K562 (cell line): ENCODE data around the gene ASXL2. TPM values are rescaled to one million over a fixed set of nuclear protein-coding genes. Genes with fewer than 3 reads are reported as not detected.
A peak's percentile ranks its signal among the peaks of the same experiment; 100 is the strongest.

Source experiments
- CSDE1 ChIP-seq, 2 experiments: fragments of 450-650 bp; IDR thresholded peaks; 2 replicates each; pipeline ENCODE4 v1.6.1; 2016; ENCODE audit warnings: mild to moderate bottlenecking in 1 of 2
- DPF2 ChIP-seq: fragments of 450-650 bp; IDR thresholded peaks from 2 replicates; pipeline ENCODE4 v1.6.1; 2016
- HIVEP1 ChIP-seq: fragments of 250-450 bp; sonication (Bioruptor Pico); IDR thresholded peaks from 2 replicates; pipeline ENCODE4 v1.4.0; 2020; ENCODE audit warnings: mild to moderate bottlenecking
- ILK ChIP-seq: fragments of 450-650 bp; IDR thresholded peaks from 2 replicates; pipeline ENCODE4 v1.6.1; 2016; ENCODE audit warnings: missing genetic modification characterization, low read depth, mild to moderate bottlenecking, missing compliant biosample characterization, moderate library complexity, borderline replicate concordance
- JUND ChIP-seq, 2 experiments: IDR thresholded peaks; 2 replicates in 1 of 2; 3 replicates in 1 of 2; pipeline ENCODE4 v1.6.1; 2011; ENCODE audit warnings: borderline replicate concordance in 2 of 2, low read depth in 2 of 2, low read length in 2 of 2, improper control_type of control experiment in 1 of 2, missing biosample characterization in 1 of 2, missing genetic modification characterization in 1 of 2, missing genetic modification reagents in 1 of 2
- KLF10 ChIP-seq: fragments of 250-450 bp; sonication (Bioruptor Pico); IDR thresholded peaks from 2 replicates; pipeline ENCODE4 v1.6.1; 2021; ENCODE audit warnings: matching md5 sums
- MBD1 ChIP-seq: fragments of 250-450 bp; sonication (Bioruptor Pico); IDR thresholded peaks from 2 replicates; pipeline ENCODE4 v1.8.0; 2022; ENCODE audit warnings: inconsistent platforms
- MITF ChIP-seq: IDR thresholded peaks from 2 replicates; pipeline ENCODE4 v1.6.1; 2014; ENCODE audit warnings: antibody characterized with exemption
- RBM14 ChIP-seq: fragments of 200-400 bp; formaldehyde crosslinking; IDR thresholded peaks from 2 replicates; pipeline ENCODE4 v1.6.1; 2018; ENCODE audit warnings: low read depth, mild to moderate bottlenecking, low read length, moderate library complexity, borderline replicate concordance; ENCODE audit not compliant: insufficient read depth
- SMAD2 ChIP-seq: fragments of 150-350 bp; IDR thresholded peaks from 2 replicates; pipeline ENCODE4 v1.6.1; 2014; ENCODE audit warnings: low read depth, mild to moderate bottlenecking, low read length
- STAG1 ChIP-seq: sonication (generic); formaldehyde crosslinking; IDR thresholded peaks from 2 replicates; pipeline ENCODE4 v1.5.0; 2020; ENCODE audit warnings: missing genetic modification reagents, borderline replicate concordance
- U2AF1 ChIP-seq: fragments of 200-400 bp; formaldehyde crosslinking; optimal IDR thresholded peaks from 2 replicates; pipeline ENCODE3; 2017; ENCODE audit warnings: mild to moderate bottlenecking, low read depth, low read length, moderate library complexity
- ZNF224 ChIP-seq: sonication (generic); formaldehyde crosslinking; IDR thresholded peaks from 2 replicates; pipeline ENCODE4 v1.8.0; 2022; ENCODE audit warnings: mild to moderate bottlenecking, missing genetic modification reagents
- ZNF41 ChIP-seq: fragments of 250-450 bp; sonication (Bioruptor Pico); conservative IDR thresholded peaks from 2 replicates; pipeline ENCODE4 v1.4.0; 2020; ENCODE audit warnings: mild to moderate bottlenecking
- ZNF778 ChIP-seq: fragments of 450-650 bp; formaldehyde crosslinking; IDR thresholded peaks from 2 replicates; pipeline ENCODE4 v1.4.0; 2020; ENCODE audit warnings: mild to moderate bottlenecking, moderate library complexity
- polyA plus RNA-seq, 8 experiments: library from polyadenylated mRNA; depleted of rRNA in 4 of 8; stranded (reverse) in 5 of 8; unstranded in 3 of 8; fragments of >200 nt; fragmentation: Nextera tagmentation in 2 of 8; fragmentation: Illumina TruSeq in 1 of 8; extraction: Ambion mirVana in 2 of 8; extraction: Trizol in 1 of 8; gene quantifications; 2 replicates each; pipeline versions ENCODE4 v1.2.1 to v1.2.3, GENCODE V29; 2011 to 2014; ENCODE audit warnings: inconsistent platforms in 1 of 8, missing spikeins in 1 of 8
- total RNA-seq, 7 experiments: library from RNA; depleted of rRNA in 6 of 7; stranded (reverse); fragments of >200 nt in 6 of 7; fragmentation: Illumina TruSeq in 2 of 7; extraction: Trizol in 2 of 7; gene quantifications; 2 replicates each; pipeline versions ENCODE4 v1.2.1 to v1.2.3, GENCODE V29; 2011 to 2021; ENCODE audit warnings: low replicate concordance in 1 of 7
- TF ChIP-seq, protein P1 (sequence below), 2 experiments: fragments of 250-450 bp in 1 of 2; fragments of 450-650 bp in 1 of 2; sonication (Bioruptor Pico) in 1 of 2; IDR thresholded peaks; 2 replicates each; pipeline versions ENCODE4 v1.6.1 to v1.8.0; 2016 to 2021; ENCODE audit warnings: mild to moderate bottlenecking in 2 of 2, moderate library complexity in 2 of 2, missing compliant biosample characterization in 1 of 2, missing genetic modification characterization in 1 of 2
- TF ChIP-seq, protein P2 (sequence below): fragments of 250-450 bp; sonication (Bioruptor Pico); IDR thresholded peaks from 2 replicates; pipeline ENCODE4 v1.5.0; 2022; ENCODE audit warnings: mild to moderate bottlenecking
- TF ChIP-seq, protein P3 (sequence below): sonication (generic); formaldehyde crosslinking; IDR thresholded peaks from 2 replicates; pipeline ENCODE4 v1.9.0; 2022; ENCODE audit warnings: mild to moderate bottlenecking, missing genetic modification reagents
- TF ChIP-seq, protein P4 (sequence below): fragments of 450-650 bp; IDR thresholded peaks from 2 replicates; pipeline ENCODE4 v1.6.1; 2016; ENCODE audit warnings: antibody characterized with exemption

ASXL2 gene
- total and polyA plus RNA-seq, 9 of the 15 experiments (the other 6 are each of a cell fraction or from before 2014, with no cell fraction given), result 2.2 to 25.9 (median 9.0) TPM

DNA sequence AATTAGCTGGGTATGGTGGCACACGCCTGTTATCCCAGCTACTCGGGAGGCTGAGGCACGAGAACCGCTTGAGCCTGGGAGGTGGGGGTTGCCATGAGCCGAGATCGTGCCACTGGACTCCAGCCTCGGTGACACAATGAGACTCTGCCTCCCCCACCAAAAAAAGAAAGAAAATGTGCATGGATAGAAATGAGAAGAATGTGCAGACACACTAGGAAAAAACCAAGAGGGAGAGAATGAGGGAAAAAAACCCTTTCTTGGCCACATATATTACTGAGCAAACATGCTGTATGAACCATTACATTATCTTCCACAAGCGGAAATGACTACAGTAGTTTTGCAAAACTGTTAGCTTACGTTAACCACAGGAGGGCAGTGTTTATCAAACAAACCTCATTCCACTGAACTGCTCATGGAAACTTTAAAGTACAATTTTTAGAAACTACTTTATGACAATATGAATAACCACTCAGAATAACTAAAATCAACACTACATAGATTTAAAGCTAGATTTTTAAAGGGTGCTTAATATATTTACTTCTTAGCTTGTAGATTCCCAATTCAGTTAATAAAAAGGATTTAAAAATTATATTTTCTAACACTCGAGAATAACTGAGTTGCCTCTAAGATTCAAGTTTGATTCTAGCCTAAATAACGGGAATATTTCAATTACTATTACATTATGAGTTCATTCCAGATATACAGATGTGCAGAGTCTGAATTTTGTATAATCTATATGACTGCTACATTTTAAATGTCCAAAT, 26.4 kb downstream of the ASXL2 start (continued):
- TF ChIP-seq JUND (IDR thresholded peaks at IDR 0.05; ENCODE audit: borderline replicate concordance, low read depth, low read length) (peak; percentile 59; the same call in 1 of the 2 replicates), JUND (tag; IDR thresholded peaks at IDR 0.05; ENCODE audit: borderline replicate concordance, low read depth, low read length) (peak; percentile 81; the same call in 2 of the 3 replicates), ZNF778 (CRISPR knock-in tag) (no peak), MBD1 (CRISPR knock-in tag) (no peak), KLF10 (CRISPR knock-in tag) (no peak), ZNF224 (CRISPR knock-in tag) (no peak), STAG1 (no peak), ILK (tag) (no peak), MITF (no peak), ZNF41 (no peak), SMAD2 (no peak), DPF2 (peak; percentile 91), U2AF1 (no peak), HIVEP1 (CRISPR knock-in tag) (no peak), RBM14 (no peak), CSDE1 (IDR thresholded peaks at IDR 0.05) (no peak)
- TF ChIP-seq, protein P1, sequence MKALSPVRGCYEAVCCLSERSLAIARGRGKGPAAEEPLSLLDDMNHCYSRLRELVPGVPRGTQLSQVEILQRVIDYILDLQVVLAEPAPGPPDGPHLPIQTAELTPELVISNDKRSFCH (CRISPR knock-in tag; IDR thresholded peaks at IDR 0.05), result no peak
- TF ChIP-seq, protein P1 (tag; IDR thresholded peaks at IDR 0.05), result peak; percentile 73
- TF ChIP-seq, protein P2, sequence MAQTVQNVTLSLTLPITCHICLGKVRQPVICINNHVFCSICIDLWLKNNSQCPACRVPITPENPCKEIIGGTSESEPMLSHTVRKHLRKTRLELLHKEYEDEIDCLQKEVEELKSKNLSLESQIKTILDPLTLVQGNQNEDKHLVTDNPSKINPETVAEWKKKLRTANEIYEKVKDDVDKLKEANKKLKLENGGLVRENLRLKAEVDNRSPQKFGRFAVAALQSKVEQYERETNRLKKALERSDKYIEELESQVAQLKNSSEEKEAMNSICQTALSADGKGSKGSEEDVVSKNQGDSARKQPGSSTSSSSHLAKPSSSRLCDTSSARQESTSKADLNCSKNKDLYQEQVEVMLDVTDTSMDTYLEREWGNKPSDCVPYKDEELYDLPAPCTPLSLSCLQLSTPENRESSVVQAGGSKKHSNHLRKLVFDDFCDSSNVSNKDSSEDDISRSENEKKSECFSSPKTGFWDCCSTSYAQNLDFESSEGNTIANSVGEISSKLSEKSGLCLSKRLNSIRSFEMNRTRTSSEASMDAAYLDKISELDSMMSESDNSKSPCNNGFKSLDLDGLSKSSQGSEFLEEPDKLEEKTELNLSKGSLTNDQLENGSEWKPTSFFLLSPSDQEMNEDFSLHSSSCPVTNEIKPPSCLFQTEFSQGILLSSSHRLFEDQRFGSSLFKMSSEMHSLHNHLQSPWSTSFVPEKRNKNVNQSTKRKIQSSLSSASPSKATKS (CRISPR knock-in tag), result no peak
- TF ChIP-seq, protein P3, sequence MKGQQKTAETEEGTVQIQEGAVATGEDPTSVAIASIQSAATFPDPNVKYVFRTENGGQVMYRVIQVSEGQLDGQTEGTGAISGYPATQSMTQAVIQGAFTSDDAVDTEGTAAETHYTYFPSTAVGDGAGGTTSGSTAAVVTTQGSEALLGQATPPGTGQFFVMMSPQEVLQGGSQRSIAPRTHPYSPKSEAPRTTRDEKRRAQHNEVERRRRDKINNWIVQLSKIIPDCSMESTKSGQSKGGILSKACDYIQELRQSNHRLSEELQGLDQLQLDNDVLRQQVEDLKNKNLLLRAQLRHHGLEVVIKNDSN (CRISPR knock-in tag), result no peak
- TF ChIP-seq, protein P4, sequence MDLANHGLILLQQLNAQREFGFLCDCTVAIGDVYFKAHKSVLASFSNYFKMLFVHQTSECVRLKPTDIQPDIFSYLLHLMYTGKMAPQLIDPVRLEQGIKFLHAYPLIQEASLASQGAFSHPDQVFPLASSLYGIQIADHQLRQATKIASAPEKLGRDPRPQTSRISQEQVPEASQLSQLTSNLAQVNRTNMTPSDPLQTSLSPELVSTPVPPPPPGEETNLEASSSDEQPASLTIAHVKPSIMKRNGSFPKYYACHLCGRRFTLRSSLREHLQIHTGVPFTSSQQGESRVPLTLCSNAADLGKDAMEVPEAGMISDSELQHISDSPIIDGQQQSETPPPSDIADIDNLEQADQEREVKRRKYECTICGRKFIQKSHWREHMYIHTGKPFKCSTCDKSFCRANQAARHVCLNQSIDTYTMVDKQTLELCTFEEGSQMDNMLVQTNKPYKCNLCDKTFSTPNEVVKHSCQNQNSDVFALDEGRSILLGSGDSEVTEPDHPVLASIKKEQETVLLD, result 0 out of 2 replicates have a peak, but pooled peaks have one; percentile 45
